Upper lobe of right lung (tissue), 1 donor: ENCODE measurements around the gene HRC. TPM values are rescaled to one million over a fixed set of nuclear protein-coding genes. Genes with fewer than 3 reads are reported as not detected.

Source experiments
- ATAC-seq: fragments of 200-7000 bp; cut with Tn5 transposase; one replicate; pipeline ENCODE4 v1.9.1; 2020; ENCODE audit warnings: mild to moderate bottlenecking, moderate library complexity
- DNase-seq: peaks from one replicate; pipeline ENCODE4 v3.0.0-alpha.2; 2020
- H3K27ac ChIP-seq: fragments of 200-600 bp; one replicate; pipeline ENCODE4 v1.8.0; 2022
- H3K27me3 ChIP-seq: fragments of 200-600 bp; one replicate; pipeline ENCODE4 v1.8.0; 2022; ENCODE audit warnings: mild to moderate bottlenecking
- H3K36me3 ChIP-seq: fragments of 200-600 bp; one replicate; pipeline ENCODE4 v1.8.0; 2022
- H3K4me1 ChIP-seq: fragments of 200-600 bp; one replicate; pipeline ENCODE4 v1.8.0; 2022
- H3K4me3 ChIP-seq: fragments of 200-600 bp; one replicate; pipeline ENCODE4 v1.8.0; 2022; ENCODE audit warnings: mild to moderate bottlenecking
- H3K9me3 ChIP-seq: fragments of 200-600 bp; one replicate; pipeline ENCODE4 v1.8.0; 2022
- CTCF ChIP-seq: fragments of 200-600 bp; IDR thresholded peaks from one replicate; pipeline ENCODE4 v1.8.0; 2022; ENCODE audit warnings: antibody characterized with exemption
- intact Hi-C: fragments of 100-400 bp; cut with DNase I; formaldehyde crosslinking; loops from one replicate; pipeline ENCODE4 v1.11.0; 2022
- total RNA-seq: library from RNA; stranded (reverse); fragmentation: NEBNext Ultra II Directional; extraction: Animal tissue kit (Norgen Biotek cat#: 25700); gene quantifications from one replicate; pipeline ENCODE4 v1.2.1, GENCODE V29; 2021
- donor health status: DM: no; HTN: yes; CAD: no; lungs with severe emphysema.

The HRC gene
- total RNA-seq, 1 donor from 2014 or later, result 2.2 TPM

DNA sequence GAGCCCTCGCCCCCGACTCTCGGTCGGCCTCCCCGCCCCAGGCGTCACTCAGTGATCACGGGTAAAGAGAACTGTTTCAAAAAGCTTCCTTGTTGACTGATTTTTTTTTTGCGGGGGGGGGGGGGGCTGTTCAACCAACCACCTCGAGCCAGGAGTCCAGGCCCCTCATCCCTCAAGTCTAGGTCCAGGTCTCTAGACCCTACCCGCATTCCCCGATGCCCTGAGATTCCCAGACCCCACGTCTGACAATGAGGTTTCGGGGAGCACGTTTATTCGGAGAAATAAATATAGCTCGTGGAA lies 4.3 kb downstream of the HRC start:
- peak overlapping the region; percentile 72 for H3K4me3 ChIP-seq
- TF ChIP-seq CTCF, result no peak
- H3K9me3 ChIP-seq, result no peaks in the 10 kb centered on the region
- DNase-seq, result no peak
- no peak for ATAC-seq
- no peaks in the 10 kb centered on the region for H3K36me3 ChIP-seq
- H3K27me3 ChIP-seq, result no peaks in the 10 kb centered on the region
- intact Hi-C loops, result no loop called here
- H3K27ac ChIP-seq, result peak overlapping the region; percentile 70
- H3K4me1 ChIP-seq, result peaks cover 19% of the 10 kb centered on the region

DNA sequence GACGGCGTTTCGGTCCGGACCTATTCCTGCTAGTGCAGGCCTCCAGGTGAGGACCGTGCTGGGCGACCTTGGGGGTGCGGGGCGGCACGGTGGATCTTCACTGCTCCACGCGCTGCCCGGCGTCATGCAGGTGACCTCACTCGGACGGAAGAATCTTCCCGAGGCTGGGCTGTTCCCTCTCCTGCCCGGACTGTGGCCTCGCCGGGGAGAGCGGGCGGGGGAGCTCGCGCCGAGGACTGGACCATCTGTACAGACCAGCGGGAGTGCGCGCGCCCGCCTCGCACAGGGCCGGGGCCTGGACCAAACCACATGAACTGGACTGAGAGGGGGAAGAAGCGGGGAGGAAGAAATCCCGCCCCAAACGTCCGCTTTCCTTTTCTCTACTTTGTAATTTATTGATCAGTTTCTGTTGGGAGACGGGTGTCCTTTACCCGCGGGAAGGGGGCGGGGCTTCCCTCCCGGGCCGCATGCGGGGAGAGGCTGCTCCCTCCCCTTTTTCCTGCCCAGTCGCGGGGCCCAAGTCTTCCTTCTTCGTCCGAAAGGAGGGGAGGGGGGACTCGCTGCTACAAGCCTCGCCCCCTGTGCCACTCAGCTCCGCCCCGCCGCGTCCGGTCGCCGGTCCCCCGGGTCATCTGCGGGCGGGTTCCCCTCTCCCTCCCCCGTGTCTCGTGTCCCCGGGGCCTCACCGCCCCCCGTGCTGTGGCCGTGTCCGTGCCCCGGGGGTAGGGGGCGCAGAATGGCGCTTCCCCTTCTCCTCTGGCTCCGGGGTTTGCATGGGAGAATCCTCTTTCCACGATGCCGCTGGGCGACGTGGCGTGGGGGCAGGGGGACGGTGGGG lies 4.9 kb downstream of the HRC start:
- no peak for TF ChIP-seq CTCF
- peaks cover 23% of the 10 kb centered on the region for H3K4me1 ChIP-seq
- H3K27me3 ChIP-seq, result no peaks in the 10 kb centered on the region
- no peaks in the 10 kb centered on the region for H3K36me3 ChIP-seq
- H3K9me3 ChIP-seq, result no peaks in the 10 kb centered on the region
- peak overlapping the region; percentile 72 for H3K4me3 ChIP-seq
- ATAC-seq (peak; percentile 69), DNase-seq (peak; percentile 91)
- peak overlapping the region; percentile 70 for H3K27ac ChIP-seq
- intact Hi-C loops, result no loop called here

GRCh38 chr19:49149652-49150105 lies 5.5 kb downstream of the HRC start:
- DNase-seq, result peak; percentile 83
- peak; percentile 51 for ATAC-seq
- intact Hi-C loops, result loop anchor here (10.0 kb wide), 1 partner anchor 55 kb away; no protein-coding TSS in a partner anchor
- no peaks in the 10 kb centered on the region for H3K9me3 ChIP-seq
- TF ChIP-seq CTCF, result no peak
- H3K27me3 ChIP-seq, result no peaks in the 10 kb centered on the region
- peak overlapping the region; percentile 72 for H3K4me3 ChIP-seq
- H3K27ac ChIP-seq, result peak overlapping the region; percentile 70
- H3K36me3 ChIP-seq, result no peaks in the 10 kb centered on the region
- peaks cover 23% of the 10 kb centered on the region for H3K4me1 ChIP-seq

DNA sequence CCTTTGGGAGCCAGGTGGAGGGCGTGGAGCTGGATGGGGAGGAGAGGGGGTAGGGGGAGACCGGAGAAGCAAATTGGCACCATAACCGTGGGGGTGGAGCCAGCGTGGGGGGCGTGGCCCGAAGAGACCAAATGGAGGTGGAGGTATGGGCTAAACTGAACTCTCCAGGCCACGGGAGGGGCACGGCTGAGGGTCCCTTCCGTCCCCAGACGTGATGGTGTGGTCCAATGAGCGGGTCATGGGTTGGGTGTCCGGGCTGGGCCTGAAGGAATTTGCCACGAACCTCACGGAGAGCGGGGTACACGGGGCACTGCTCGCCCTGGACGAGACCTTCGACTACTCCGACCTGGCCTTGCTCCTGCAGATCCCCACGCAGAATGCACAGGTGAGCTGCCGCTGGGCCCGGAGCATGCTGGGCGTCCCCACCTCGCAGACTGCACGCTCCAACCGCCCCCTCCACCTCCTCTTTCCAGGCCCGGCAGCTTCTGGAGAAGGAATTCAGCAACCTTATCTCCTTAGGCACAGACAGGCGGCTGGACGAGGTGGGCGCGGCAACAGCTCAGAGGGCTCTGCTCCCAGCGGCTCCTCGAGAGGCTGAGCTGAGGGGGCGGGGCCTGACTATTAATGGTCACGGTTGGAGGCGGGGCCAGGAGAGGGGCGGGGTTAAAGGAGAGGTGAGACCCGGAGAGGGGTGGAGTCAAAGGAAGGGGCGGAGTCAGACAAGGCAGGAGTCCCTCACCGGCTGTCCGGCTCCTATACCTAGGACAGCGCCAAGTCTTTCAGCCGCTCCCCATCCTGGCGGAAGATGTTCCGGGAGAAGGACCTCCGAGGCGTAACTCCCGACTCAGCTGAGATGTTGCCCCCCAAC lies 6.2 kb downstream of the HRC start:
- intact Hi-C loops, result loop anchor here (10.0 kb wide), 1 partner anchor 54 kb away; no protein-coding TSS in a partner anchor

More for the DNA sequence above, 6.2 kb downstream of the HRC start:
- peak; percentile 98 for DNase-seq
- Histone ChIP-seq H3K4me1 (peaks cover 23% of the 10 kb centered on the region), H3K27me3 (no peaks in the 10 kb centered on the region), H3K36me3 (no peaks in the 10 kb centered on the region), H3K27ac (peak overlapping the region; percentile 70), H3K9me3 (no peaks in the 10 kb centered on the region), H3K4me3 (peak overlapping the region; percentile 72)
- ATAC-seq, result peak; percentile 86
- no peak for TF ChIP-seq CTCF
